IMR-90 (cell line): ENCODE data around the gene NRIP3. TPM values are rescaled to one million over a fixed set of nuclear protein-coding genes. Genes with fewer than 3 reads are reported as not detected.

Experiments used
- ATAC-seq: fragments of 200-7000 bp; cut with Tn5 transposase; 2 replicates; pipeline ENCODE4 v1.9.1; 2020; ENCODE audit warnings: low read depth, mild to moderate bottlenecking, moderate library complexity
- BruUV-seq: library from RNA; stranded (reverse); fragments of 400-500 nt; replicated peaks from 2 replicates; lab custom pipeline; 2021; lab: Mats Ljungman, UMichigan
- CTCF ChIA-PET: fragments of 300-600 bp; formaldehyde crosslinking; extraction: SDS; loops from one replicate; lab custom pipeline; 2021; ENCODE audit warnings: antibody characterized with exemption; lab: Yijun Ruan, JAX
- POLR2A ChIA-PET: fragments of 300-600 bp; sonication (Branson Sonifier 250); formaldehyde crosslinking; loops from one replicate; lab custom pipeline; 2022; ENCODE audit warnings: antibody characterized with exemption; ENCODE audit not compliant: unreplicated experiment; lab: Charles Lee
- DNase-seq: peaks from one replicate; pipeline ENCODE4 v3.0.0; 2013
- H2AFZ ChIP-seq: replicated peaks from 2 replicates; pipeline ENCODE3; 2013; ENCODE audit warnings: low read length, mild to moderate bottlenecking; ENCODE audit not compliant: poor library complexity
- H2AK5ac ChIP-seq: 2 replicates; pipeline ENCODE4 v1.6.1; 2013; ENCODE audit warnings: low read depth, low read length, inconsistent platforms
- H2AK9ac ChIP-seq: replicated peaks from 2 replicates; pipeline ENCODE3; 2013; ENCODE audit warnings: mild to moderate bottlenecking, low read depth, low read length, moderate library complexity; ENCODE audit not compliant: poor library complexity
- H2BK120ac ChIP-seq: 2 replicates; pipeline ENCODE4 v1.6.1; 2013; ENCODE audit warnings: low read depth, low read length, inconsistent platforms
- H2BK15ac ChIP-seq: 3 replicates; pipeline ENCODE4 v1.6.1; 2013; ENCODE audit warnings: low read depth, low read length, inconsistent platforms
- H2BK20ac ChIP-seq: 2 replicates; pipeline ENCODE4 v1.6.1; 2013; ENCODE audit warnings: low read depth, mild to moderate bottlenecking, inconsistent platforms, low read length, moderate library complexity
- H2BK5ac ChIP-seq: 2 replicates; pipeline ENCODE4 v1.6.1; 2013; ENCODE audit warnings: mild to moderate bottlenecking, low read depth, low read length, inconsistent platforms; ENCODE audit not compliant: poor library complexity, severe bottlenecking
- H3K14ac ChIP-seq: replicated peaks from 2 replicates; pipeline ENCODE4 v1.6.1; 2013; ENCODE audit warnings: low read depth, low read length, inconsistent platforms
- H3K18ac ChIP-seq: 2 replicates; pipeline ENCODE4 v1.6.1; 2013; ENCODE audit warnings: low read depth, low read length, control low read depth
- H3K23ac ChIP-seq: 2 replicates; pipeline ENCODE4 v1.6.1; 2013; ENCODE audit warnings: low read depth, low read length, inconsistent platforms
- H3K27ac ChIP-seq: 2 replicates; pipeline ENCODE4 v1.5.1; 2013; ENCODE audit warnings: mild to moderate bottlenecking, control low read depth, low read length; ENCODE audit not compliant: insufficient read depth
- H3K27me3 ChIP-seq: 2 replicates; pipeline ENCODE4 v1.6.1; 2013; ENCODE audit warnings: low read length; ENCODE audit not compliant: control insufficient read depth, insufficient read depth
- H3K36me3 ChIP-seq: 2 replicates; pipeline ENCODE4 v1.6.1; 2013; ENCODE audit warnings: low read length, mixed read lengths; ENCODE audit not compliant: control insufficient read depth, insufficient read depth
- H3K4ac ChIP-seq: 2 replicates; pipeline ENCODE4 v1.6.1; 2013; ENCODE audit warnings: low read depth, low read length, inconsistent platforms
- H3K4me1 ChIP-seq: 2 replicates; pipeline ENCODE4 v1.6.1; 2013; ENCODE audit warnings: low read length, mixed read lengths; ENCODE audit not compliant: control insufficient read depth, insufficient read depth
- H3K4me2 ChIP-seq: 2 replicates; pipeline ENCODE4 v1.6.1; 2013; ENCODE audit warnings: low read depth, mild to moderate bottlenecking, control low read depth, low read length, moderate library complexity
- H3K4me3 ChIP-seq: 2 replicates; pipeline ENCODE4 v1.5.1; 2013; ENCODE audit warnings: low read depth, mild to moderate bottlenecking, control low read depth, low read length, moderate library complexity; ENCODE audit not compliant: insufficient read depth
- H3K56ac ChIP-seq: 2 replicates; pipeline ENCODE4 v1.6.1; 2013; ENCODE audit warnings: low read length, inconsistent platforms; ENCODE audit not compliant: insufficient read depth; ENCODE audit errors: extremely low read depth
- H3K79me1 ChIP-seq, 2 experiments: 2 replicates each; pipeline ENCODE4 v1.6.1; 2013; ENCODE audit warnings: low read length in 2 of 2, inconsistent platforms in 1 of 2, low read depth in 1 of 2
- H3K9ac ChIP-seq: 2 replicates; pipeline ENCODE4 v1.6.1; 2013; ENCODE audit warnings: low read depth, low read length, control low read depth
- H3K9me1 ChIP-seq: 2 replicates; pipeline ENCODE4 v1.6.1; 2013; ENCODE audit warnings: low read length, inconsistent platforms; ENCODE audit not compliant: insufficient read depth
- H3K9me3 ChIP-seq: 2 replicates; pipeline ENCODE4 v1.6.1; 2013; ENCODE audit warnings: low read length; ENCODE audit not compliant: control insufficient read depth, insufficient read depth
- H4K20me1 ChIP-seq: 2 replicates; pipeline ENCODE4 v1.6.1; 2013; ENCODE audit warnings: low read length, inconsistent platforms; ENCODE audit not compliant: insufficient read depth
- H4K5ac ChIP-seq: 2 replicates; pipeline ENCODE4 v1.6.1; 2013; ENCODE audit warnings: mild to moderate bottlenecking, low read depth, low read length, control low read depth
- H4K8ac ChIP-seq, 2 experiments: 2 replicates each; pipeline ENCODE4 v1.6.1; 2013; ENCODE audit warnings: low read depth in 2 of 2, low read length in 2 of 2, control low read depth in 1 of 2, inconsistent platforms in 1 of 2
- H4K91ac ChIP-seq: 2 replicates; pipeline ENCODE4 v1.6.1; 2013; ENCODE audit warnings: low read depth, low read length, inconsistent platforms; ENCODE audit not compliant: insufficient read depth
- BHLHE40 ChIP-seq: fragments of 150-350 bp; IDR thresholded peaks from 2 replicates; pipeline ENCODE4 v1.6.1; 2016; ENCODE audit warnings: mild to moderate bottlenecking, low read depth, low read length
- CEBPB ChIP-seq: IDR thresholded peaks from 2 replicates; pipeline ENCODE4 v1.6.1; 2012; ENCODE audit warnings: low read depth, low read length, improper control_type of control experiment
- FOS ChIP-seq: fragments of 150-350 bp; IDR thresholded peaks from 2 replicates; pipeline ENCODE4 v1.6.1; 2016; ENCODE audit warnings: low read depth, low read length
- MAFK ChIP-seq: IDR thresholded peaks from 2 replicates; pipeline ENCODE4 v1.6.1; 2012; ENCODE audit warnings: low read depth, low read length, improper control_type of control experiment
- NFE2L2 ChIP-seq: fragments of 150-350 bp; IDR thresholded peaks from 2 replicates; pipeline ENCODE4 v1.6.1; 2016; ENCODE audit warnings: low read depth, mild to moderate bottlenecking, low read length
- RCOR1 ChIP-seq: IDR thresholded peaks from 2 replicates; pipeline ENCODE4 v1.6.1; 2012; ENCODE audit warnings: mild to moderate bottlenecking, low read length, improper control_type of control experiment; ENCODE audit not compliant: insufficient replicate concordance
- SMC3 ChIP-seq: fragments of 150-350 bp; IDR thresholded peaks from 2 replicates; pipeline ENCODE4 v1.6.1; 2016; ENCODE audit warnings: low read depth, mild to moderate bottlenecking, antibody characterized with exemption, low read length, moderate library complexity
- WGBS, 2 experiments: methylation state at CpG; one replicate each; pipeline versions ENCODE4 v1.1.5 to v1.1.7; 2013; ENCODE audit warnings: missing lambda C conversion rate in 2 of 2; ENCODE audit not compliant: insufficient read length in 1 of 2; ENCODE audit errors: extremely low coverage in 2 of 2; 5-methylcytosine and 5-hydroxymethylcytosine counted together
- dilution Hi-C: fragments of 300-500 bp; cut with HindIII; formaldehyde crosslinking; loops from one replicate; pipeline ENCODE4 v1.14.3; 2018; ENCODE audit warnings: low sequenced_read_pairs; ENCODE audit not compliant: unreplicated experiment
- in situ Hi-C: fragments of 300-500 bp; cut with MboI; formaldehyde crosslinking; loops from 3 replicates; pipeline ENCODE4 v1.14.3; 2019; ENCODE audit warnings: low sequenced_read_pairs, inconsistent platforms, mixed read lengths
- intact Hi-C: fragments of 100-400 bp; cut with micrococcal nuclease; formaldehyde crosslinking; loops from 2 replicates; pipeline ENCODE4 v1.10.0; 2022
- polyA plus RNA-seq, 3 experiments: library from polyadenylated mRNA; depleted of rRNA; stranded (reverse); fragments of >200 nt; gene quantifications; 2 replicates each; pipeline ENCODE4 v1.2.3, GENCODE V29; 2012; ENCODE audit warnings: low replicate concordance in 1 of 3
- total RNA-seq: library from RNA; depleted of rRNA; stranded (reverse); fragments of >200 nt; gene quantifications from 2 replicates; pipeline ENCODE4 v1.2.3, GENCODE V29; 2012

The NRIP3 gene
- total and polyA plus RNA-seq, 2 of the 4 experiments (the other 2 are of a cell fraction): 11.5 to 43.6 TPM

GRCh38 chr11:8934742-8935488, 68.9 kb downstream of the NRIP3 start:
- dilution Hi-C loops: no loop called here

More at GRCh38 chr11:8934742-8935488, 68.9 kb downstream of the NRIP3 start:
- Histone ChIP-seq H2BK5ac (peak overlapping the region; percentile 35), H3K79me1 (no peaks in the 10 kb centered on the region), H3K4me1 (peaks cover 5% of the 10 kb centered on the region), H2AFZ (peak overlapping the region; percentile 77), H3K4me3 (peak overlapping the region; percentile 11; the same call in 1 of the 2 replicates), H2BK120ac (peak overlapping the region; percentile 67), H3K18ac (peak overlapping the region; percentile 74), H3K23ac (peak overlapping the region; percentile 44; the same call in 1 of the 2 replicates), H3K27ac (peak overlapping the region; percentile 33), H2AK9ac (peak overlapping the region; percentile 1), H3K27me3 (no peaks in the 10 kb centered on the region), H3K4me2 (peak overlapping the region; percentile 79), H3K9ac (peak overlapping the region; percentile 11; the same call in 1 of the 2 replicates), H4K91ac (peak overlapping the region; percentile 45), H3K9me3 (no peaks in the 10 kb centered on the region), H3K14ac (peak overlapping the region; percentile 76), H3K56ac (peak overlapping the region; percentile 40; the same call in 1 of the 2 replicates), H2BK20ac (peak overlapping the region; percentile 64), H4K8ac (peak overlapping the region in 1 of 2 experiments; percentile 67; a peak in 2 of 4 replicates), H3K36me3 (no peaks in the 10 kb centered on the region), H4K5ac (peak overlapping the region; percentile 90), H2BK15ac (peak overlapping the region; percentile 35; the same call in 1 of the 3 replicates), H3K9me1 (peaks cover 12% of the 10 kb centered on the region; the same call in 1 of the 2 replicates), H3K4ac (peak overlapping the region; percentile 84), H4K20me1 (no peaks in the 10 kb centered on the region), H2AK5ac (peak overlapping the region; percentile 16; the same call in 1 of the 2 replicates)
- TF ChIP-seq SMC3: no peak
- 0 out of 2 replicates have a peak, but pooled peaks have one; percentile 1 for TF ChIP-seq NFE2L2
- peak; percentile 71 for TF ChIP-seq FOS
- TF ChIP-seq BHLHE40: 0 out of 2 replicates have a peak, but pooled peaks have one; percentile 9
- TF ChIP-seq MAFK: no peak
- TF ChIP-seq RCOR1: peak; percentile 13
- peak; percentile 4; the same call in 1 of the 2 replicates for TF ChIP-seq CEBPB
- intact Hi-C loops: loop anchor here (2.0 kb wide), 1 partner anchor 18 kb away; no protein-coding TSS in a partner anchor
- BruUV-seq: no TSS peak
- peak; percentile 90 for DNase-seq
- POLR2A ChIA-PET: interaction anchor here (0.8 kb wide), 1 partner anchor 9 kb away, joined by 3 read pairs; no protein-coding TSS in a partner anchor
- in situ Hi-C loops: no loop called here
- CTCF ChIA-PET: interaction anchor here (1.5 kb wide), 1 partner anchor 14 kb away, joined by 3 read pairs; no protein-coding TSS in a partner anchor
- peak; percentile 92 for ATAC-seq
- 25% methylated on average over 8 of the region's 14 CpGs; no CpG with 5 or more reads in 1 of the 2 experiments for WGBS, 2 experiments
